Upper lobe of left lung (tissue), 4 donors: ENCODE measurements around the gene STXBP6.

Experiments used
- POLR2A ChIP-seq, 4 donors: fragments of 450-650 bp; IDR thresholded peaks; one replicate each; pipeline ENCODE4 v1.5.1; 2016 to 2017; ENCODE audit warnings: antibody characterized with exemption in 4 of 4, mild to moderate bottlenecking in 2 of 4
- POLR2AphosphoS5 ChIP-seq, 2 donors: sonication (generic); formaldehyde crosslinking; IDR thresholded peaks; one replicate each; pipeline ENCODE4 v1.5.1; 2017; ENCODE audit warnings: antibody characterized with exemption in 2 of 2

DNA sequence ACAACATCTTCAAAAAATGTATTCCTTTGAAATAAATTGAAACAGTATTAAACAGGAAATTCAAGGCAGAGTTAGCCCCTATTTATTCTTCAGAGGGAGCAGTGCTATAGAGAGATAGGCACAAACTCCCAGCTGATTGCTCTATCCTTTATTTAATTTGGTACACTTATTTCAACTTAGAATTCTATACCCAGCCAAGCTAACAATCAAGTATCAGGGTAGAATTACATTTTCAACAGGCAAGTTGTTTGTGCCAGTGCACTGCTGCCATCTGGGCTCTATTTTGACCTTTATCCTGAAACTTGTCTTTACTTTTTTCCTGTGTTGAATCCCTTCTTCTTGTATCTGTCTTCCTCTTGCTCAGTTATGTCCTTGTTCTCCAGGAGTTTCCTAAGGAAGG, 159.2 kb downstream of the STXBP6 start:
- TF ChIP-seq POLR2AphosphoS5 (IDR thresholded peaks at IDR 0.05): no peak
- TF ChIP-seq POLR2A (IDR thresholded peaks at IDR 0.05): no peak
